GM12801 (cell line): Measurements from ENCODE around the gene GNG12.

Experiments used
- TF ChIP-seq, protein P1 (sequence below): IDR thresholded peaks from one replicate; pipeline ENCODE4 v1.5.1; 2011; ENCODE audit warnings: control low read depth; ENCODE audit not compliant: insufficient read length; ENCODE audit errors: extremely low read depth

The GNG12 gene

DNA sequence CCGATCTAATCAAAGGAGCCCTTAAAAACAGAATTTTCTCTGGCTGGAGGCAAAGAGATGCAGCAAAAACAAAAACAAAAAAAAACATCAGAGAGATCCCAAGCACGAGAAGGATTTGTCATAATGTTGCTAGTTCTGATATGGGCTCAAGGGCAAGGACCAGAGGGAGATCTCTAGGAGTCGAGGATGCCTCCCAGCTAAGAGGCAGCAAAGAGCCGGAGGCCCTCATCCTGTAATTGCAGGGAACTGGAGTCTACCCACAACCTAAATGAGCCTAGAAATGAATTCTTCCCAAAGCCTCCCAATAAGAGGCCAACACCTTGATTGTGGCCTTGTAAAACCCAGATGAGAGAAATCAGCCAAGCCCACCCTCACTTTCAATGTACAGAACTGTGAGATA, 12.0 kb downstream of the GNG12 start:
- TF ChIP-seq, protein P1, sequence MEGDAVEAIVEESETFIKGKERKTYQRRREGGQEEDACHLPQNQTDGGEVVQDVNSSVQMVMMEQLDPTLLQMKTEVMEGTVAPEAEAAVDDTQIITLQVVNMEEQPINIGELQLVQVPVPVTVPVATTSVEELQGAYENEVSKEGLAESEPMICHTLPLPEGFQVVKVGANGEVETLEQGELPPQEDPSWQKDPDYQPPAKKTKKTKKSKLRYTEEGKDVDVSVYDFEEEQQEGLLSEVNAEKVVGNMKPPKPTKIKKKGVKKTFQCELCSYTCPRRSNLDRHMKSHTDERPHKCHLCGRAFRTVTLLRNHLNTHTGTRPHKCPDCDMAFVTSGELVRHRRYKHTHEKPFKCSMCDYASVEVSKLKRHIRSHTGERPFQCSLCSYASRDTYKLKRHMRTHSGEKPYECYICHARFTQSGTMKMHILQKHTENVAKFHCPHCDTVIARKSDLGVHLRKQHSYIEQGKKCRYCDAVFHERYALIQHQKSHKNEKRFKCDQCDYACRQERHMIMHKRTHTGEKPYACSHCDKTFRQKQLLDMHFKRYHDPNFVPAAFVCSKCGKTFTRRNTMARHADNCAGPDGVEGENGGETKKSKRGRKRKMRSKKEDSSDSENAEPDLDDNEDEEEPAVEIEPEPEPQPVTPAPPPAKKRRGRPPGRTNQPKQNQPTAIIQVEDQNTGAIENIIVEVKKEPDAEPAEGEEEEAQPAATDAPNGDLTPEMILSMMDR: no peak

DNA sequence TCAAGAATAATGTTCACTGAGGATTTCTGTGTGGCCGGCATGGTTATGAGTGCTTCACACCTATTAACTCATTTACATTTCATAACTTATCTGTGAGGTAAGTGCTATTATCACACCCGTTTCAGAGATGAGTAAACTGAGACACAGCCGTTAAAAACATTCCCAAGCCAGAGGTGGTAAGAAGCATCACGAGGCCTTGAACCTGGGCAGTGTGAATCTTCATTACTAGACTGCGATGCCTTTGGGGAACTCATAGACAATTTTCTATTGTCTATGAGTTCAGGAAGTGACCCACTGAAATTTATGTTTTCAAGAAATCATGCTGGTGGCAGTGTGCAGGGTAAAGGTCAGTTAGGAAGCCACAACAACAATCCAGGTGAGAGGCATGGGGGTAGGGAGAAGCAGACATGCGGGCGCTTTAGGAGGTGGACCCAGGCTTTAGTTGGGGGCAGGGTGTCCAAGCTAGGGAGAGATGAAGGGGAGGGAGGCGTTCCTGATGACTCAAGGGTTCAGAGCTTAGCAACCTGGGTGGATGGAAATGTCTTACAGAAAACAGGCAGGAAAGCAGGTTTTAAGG, 14.5 kb downstream of the GNG12 start:
- TF ChIP-seq, protein P1: no peak

GRCh38 chr1:67818162-67818561, 15.1 kb downstream of the GNG12 start:
- TF ChIP-seq, protein P1: no peak

GRCh38 chr1:67817319-67817718, 15.9 kb downstream of the GNG12 start:
- TF ChIP-seq, protein P1: no peak

DNA sequence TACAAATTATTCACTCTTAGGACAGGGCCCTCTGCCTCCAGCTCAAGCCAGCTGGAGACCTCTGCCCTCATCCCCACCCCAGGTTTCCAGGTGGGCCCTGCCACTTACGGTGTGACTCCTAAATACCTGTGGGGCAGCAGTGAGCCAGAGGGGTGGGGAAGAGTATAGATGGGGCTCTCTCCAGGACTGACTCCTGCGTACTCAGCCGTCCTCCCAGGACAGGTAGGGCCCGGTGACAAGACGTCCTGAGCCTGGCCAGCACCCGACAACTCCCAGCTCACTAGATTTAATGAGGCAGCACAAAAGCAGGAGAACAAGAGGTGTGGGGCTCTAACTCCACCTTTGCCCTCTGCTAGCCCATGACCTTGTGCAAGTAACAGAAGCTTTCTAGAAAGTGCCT, 16.8 kb downstream of the GNG12 start:
- TF ChIP-seq, protein P1: no peak

DNA sequence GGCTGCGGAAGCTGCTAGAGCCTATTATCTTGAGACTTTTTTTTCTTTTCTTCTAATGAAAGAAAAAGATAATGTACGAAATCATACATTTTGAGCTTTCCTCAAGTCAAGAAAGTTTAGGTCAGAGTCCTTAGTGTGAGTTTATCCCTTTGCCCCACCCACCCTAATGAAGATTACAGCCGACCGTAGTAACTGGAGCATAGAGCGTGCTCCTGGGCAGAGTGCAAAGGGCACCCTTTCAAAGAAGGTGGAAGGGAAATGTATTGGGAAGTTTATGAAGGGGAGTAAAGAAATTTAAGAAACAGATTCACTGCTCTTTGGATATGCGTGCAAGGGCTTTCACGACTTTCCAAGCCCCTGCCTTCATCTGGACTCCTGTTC, 17.2 kb downstream of the GNG12 start:
- TF ChIP-seq, protein P1: no peak

DNA sequence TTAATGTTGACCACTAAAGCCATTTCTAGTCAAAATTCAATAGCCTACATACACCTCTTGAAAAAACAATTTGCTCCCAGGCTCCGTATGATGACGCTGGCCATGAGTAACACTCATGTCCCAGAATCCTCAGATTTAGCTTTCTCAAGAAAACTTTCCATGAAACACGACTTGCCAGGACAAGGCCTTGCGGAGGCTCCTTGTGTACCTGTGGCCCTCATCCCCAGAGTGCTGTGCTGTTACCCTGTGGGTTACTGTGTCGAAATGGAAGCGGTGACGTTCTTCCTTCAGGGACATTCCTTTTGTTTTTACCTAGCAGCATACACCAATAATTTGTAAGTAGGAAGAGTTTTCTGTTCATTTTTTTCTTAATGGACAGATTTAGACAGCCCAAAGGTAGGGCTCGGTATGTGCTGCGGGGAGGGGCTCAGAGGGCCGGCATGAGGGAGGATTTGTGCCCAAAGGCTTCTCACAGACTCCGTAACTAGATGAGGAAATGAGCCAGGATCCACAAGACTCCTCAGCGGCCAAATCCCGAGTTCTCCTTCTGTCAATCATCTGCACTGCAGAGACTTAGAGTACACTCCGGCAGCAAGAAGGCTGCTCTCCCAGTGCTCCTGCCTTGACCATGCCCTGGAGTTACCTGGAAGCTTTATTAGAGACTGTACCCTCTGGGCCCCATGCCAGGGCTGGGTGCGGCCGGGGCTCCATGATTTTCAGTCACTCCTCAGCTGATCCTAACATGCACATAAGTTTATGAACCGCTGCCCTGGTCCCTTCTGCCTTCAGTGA, 17.8 kb downstream of the GNG12 start:
- TF ChIP-seq, protein P1: no peak
